ENCODE results near the gene ANKRD17.

The ANKRD17 gene

DNA sequence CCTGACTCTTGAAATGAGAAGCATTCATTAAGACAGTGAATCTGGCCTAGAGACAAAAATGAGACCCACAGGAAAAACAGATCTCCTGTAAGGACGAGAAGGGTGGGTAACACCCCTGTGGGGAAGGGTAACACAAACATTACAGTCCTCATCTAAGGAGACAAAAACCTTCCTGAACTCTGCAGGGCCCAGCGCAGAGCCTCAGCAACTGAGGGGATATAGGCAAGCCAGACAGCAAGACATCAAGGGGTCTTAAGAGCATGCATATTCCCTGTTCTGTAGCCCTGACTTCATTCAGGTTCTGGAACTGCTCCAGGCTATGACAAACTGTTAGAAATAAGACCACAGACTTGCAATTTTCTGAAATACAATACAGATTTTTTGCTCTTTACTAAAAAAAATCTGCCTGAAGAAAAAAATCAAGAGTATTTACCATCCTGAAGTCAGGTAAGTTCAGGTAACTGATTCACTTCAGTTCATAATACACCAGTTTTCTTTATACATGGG is 204.6 kb downstream of the ANKRD17 start:
- DNase-seq (ENCODE audit: low read depth), result no peak

DNA sequence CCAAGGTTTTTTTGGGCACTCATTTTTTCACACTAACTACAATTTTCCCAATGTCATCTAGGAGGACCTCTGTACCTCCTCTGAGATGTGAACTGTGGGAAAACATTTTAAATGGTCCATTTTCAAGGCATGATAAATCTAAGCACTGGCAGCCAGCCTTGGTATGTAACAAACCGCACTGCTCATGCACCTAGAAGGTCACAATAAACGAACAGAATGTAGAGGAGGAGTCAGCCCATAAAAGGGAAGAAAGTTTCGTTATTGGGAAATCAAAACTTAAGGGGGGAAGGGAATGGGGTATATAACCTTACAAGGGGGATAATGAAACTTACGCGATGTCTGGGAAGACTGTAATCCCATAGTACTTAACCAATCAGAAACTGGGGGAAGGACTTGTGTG is 205.5 kb downstream of the ANKRD17 start:
- no peak for DNase-seq (ENCODE audit: low read depth)

DNA sequence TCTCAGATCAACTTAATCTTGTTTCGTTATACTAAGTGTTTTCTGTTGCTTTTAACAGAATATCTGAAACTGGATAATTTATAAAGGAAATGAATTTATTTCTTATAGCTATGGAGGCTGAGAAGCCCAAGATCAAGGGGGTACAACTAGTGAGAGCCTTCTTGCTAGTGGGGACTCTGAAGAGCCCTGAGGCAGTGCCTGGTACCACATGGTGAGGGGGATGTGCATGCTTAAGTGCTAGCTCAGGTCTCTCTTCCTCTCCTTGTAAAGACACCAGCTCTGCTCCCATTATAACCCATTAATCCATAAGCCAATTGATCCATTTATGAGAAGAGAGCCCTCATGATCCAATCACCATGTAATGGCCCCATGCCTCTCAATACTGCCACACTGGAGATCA is 207.0 kb downstream of the ANKRD17 start:
- no peak for DNase-seq (ENCODE audit: low read depth)

DNA sequence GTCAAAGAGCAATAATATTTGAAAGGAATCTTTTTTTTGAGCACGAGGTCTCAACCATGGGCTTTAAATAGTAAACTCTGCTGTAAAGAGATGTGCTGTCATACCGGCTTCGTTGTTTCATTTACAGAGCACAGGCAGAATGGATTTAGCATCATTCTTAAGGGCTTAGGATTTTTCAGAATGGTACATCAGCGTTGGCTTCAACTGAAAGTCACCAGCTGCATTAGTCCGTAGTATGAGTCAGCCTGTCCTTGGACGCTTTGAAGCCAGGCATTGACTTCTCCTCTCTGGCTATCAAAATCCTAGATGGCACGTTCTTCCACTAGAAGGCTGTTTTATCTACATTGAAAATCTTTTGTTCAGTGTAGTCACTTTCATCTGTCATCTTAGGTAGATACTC is 212.7 kb downstream of the ANKRD17 start:
- no peak for DNase-seq (ENCODE audit: low read depth)

DNA sequence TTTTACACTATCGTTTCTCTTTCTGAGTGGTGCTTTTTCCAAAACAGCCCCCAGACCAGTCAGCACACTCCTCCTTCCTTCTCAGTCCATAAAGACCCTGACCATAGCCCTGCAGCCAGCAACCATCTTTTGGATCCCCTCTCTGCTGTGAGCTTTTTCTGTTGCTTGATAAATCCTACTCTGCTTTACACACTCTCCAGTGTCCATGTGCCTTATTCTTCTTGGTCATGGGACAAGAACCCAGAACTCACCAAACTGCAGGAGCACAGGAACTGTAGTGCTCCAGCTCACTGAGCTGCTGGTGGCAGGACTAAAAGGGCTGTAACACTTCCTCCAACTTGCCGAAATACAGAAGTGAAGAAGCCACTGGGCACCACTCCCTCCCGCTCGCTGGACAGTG is 221.5 kb downstream of the ANKRD17 start:
- no peak for DNase-seq (ENCODE audit: low read depth)

DNA sequence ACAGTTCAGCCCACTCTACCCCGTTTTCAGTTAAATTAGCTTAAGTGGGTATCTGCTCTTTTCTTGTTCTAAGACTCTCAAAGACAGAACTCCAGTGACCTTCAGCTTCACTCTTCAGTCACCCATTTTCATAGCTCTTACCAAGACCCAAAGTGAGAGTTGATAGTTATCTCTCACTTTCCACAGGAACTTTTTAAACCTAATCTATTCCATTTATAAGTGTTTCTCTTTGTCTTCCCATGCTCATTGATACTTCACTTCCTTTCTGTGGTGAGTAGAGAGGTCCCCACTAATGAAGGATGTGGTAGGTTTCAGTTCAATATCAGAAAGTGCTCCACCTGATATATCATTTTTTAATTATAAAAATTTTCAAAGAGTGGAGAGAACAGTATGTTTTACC is 222.5 kb downstream of the ANKRD17 start:
- no peak for DNase-seq (ENCODE audit: low read depth)

DNA sequence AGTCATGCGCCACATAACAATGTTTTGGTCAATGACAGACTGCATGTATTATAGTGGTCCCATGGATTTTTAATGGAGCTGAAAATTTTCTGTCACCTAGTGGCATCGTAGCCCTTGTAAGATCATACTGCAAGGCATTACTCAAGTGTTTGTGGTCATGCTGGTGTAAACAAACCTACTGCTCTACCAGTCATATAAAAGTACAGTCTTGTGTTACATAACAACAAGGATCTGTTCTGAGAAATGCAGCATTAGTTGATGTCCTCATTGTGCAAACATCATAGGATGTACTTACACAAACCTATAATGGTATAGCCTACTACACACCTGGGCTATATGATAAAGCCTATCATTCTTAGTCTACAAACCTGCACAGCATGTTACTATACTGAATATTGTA is 223.7 kb downstream of the ANKRD17 start:
- no peak for DNase-seq (ENCODE audit: low read depth)

DNA sequence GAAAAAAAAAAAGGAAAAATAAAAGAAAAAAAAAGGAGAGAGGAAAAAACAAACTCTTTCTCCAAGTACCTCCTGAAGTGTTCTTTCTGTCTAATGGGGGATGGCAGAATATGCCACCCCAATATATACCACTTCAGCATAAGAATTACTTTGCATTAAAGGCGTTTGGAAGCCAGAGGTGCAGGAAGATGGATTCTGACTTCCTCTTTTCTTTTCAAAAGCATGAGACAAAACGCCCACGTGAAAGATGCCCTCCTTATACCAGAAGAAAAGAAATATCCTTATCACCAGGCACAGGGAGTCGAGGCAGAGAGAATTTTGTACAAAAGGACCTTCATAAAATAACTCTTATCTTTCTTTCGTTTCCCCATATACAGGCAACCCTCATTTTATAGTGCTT is 230.0 kb downstream of the ANKRD17 start:
- no peak for DNase-seq (ENCODE audit: low read depth)

Data from stromal cell of bone marrow (primary cell).